ENCODE data around the gene UBAC1. TPM values are rescaled to one million over a fixed set of nuclear protein-coding genes. Genes with fewer than 3 reads are reported as not detected.

UBAC1 gene
- total and polyA plus RNA-seq, 9 of the 15 experiments (the other 6 are each of a cell fraction or from before 2014, with no cell fraction given), result 94.0 to 399 (median 228) TPM

GRCh38 chr9:135908093-135908753, 53.0 kb downstream of the UBAC1 start (continued):
- 0 out of 4 replicates have a peak, but pooled peaks of 1 of the 2 experiments have one; percentile 30 for TF ChIP-seq UBTF (IDR thresholded peaks at IDR 0.05; ENCODE audit: borderline replicate concordance in 1 of 2, low read depth in 2 of 2, low read length in 2 of 2)
- TF ChIP-seq DPF2 (IDR thresholded peaks at IDR 0.05), result 0 out of 2 replicates have a peak, but pooled peaks have one; percentile 16
- 0 out of 2 replicates have a peak, but pooled peaks have one; percentile 59 for TF ChIP-seq PREB (CRISPR knock-in tag; IDR thresholded peaks at IDR 0.05)
- no peak for TF ChIP-seq MTA2 (IDR thresholded peaks at IDR 0.05; ENCODE audit: low read depth)
- peak; percentile 20 for TF ChIP-seq HMGN3 (IDR thresholded peaks at IDR 0.05; ENCODE audit: borderline replicate concordance, extremely low read depth, insufficient read length, low read depth, low read length)
- 0 out of 2 replicates have a peak, but pooled peaks have one; percentile 4 for TF ChIP-seq ETS1 (conservative IDR thresholded peaks at IDR 0.05; ENCODE audit: control insufficient read depth, low read depth, low read length)
- TF ChIP-seq ZFX (CRISPR knock-in tag; IDR thresholded peaks at IDR 0.05), result peak; percentile 11; the same call in 1 of the 2 replicates
- no peak for TF ChIP-seq TARDBP (IDR thresholded peaks at IDR 0.05)
- TF ChIP-seq ZNF592 (IDR thresholded peaks at IDR 0.05), result peak; percentile 83
- TF ChIP-seq RBBP5 (IDR thresholded peaks at IDR 0.05; ENCODE audit: borderline replicate concordance, insufficient read depth, low read length, poor library complexity, severe bottlenecking), result peak; percentile 67
- peak; percentile 44 to 59; a peak in 2 of 4 replicates for TF ChIP-seq MNT (conservative IDR thresholded peaks at IDR 0.05)
- TF ChIP-seq SUPT5H (IDR thresholded peaks at IDR 0.05), result peak; percentile 17
- TF ChIP-seq HES1 (IDR thresholded peaks at IDR 0.05; ENCODE audit: low read depth), result no peak
